GM12878 (cell line): Measurements from ENCODE around the gene SBF2.

ENCODE experiments used
- CHD2 ChIP-seq: IDR thresholded peaks from 2 replicates; pipeline ENCODE4 v1.6.1; 2011; ENCODE audit warnings: low read depth, low read length, improper control_type of control experiment, borderline replicate concordance
- TF ChIP-seq, protein P1 (sequence below): IDR thresholded peaks from 2 replicates; pipeline ENCODE4 v1.6.1; 2011; ENCODE audit warnings: borderline replicate concordance, low read depth, mild to moderate bottlenecking, moderate library complexity, mixed read lengths, low read length; ENCODE audit not compliant: insufficient read depth; ENCODE audit errors: extremely low read length
- TF ChIP-seq, protein P2 (sequence below): fragments of 450-650 bp; IDR thresholded peaks from 2 replicates; pipeline ENCODE4 v1.6.1; 2016; ENCODE audit warnings: mild to moderate bottlenecking
- TF ChIP-seq, protein P3 (sequence below): IDR thresholded peaks from 2 replicates; pipeline ENCODE4 v1.6.1; 2012; ENCODE audit warnings: mild to moderate bottlenecking, low read depth, low read length
- TF ChIP-seq, protein P4 (sequence below), 3 experiments: IDR thresholded peaks in 2 of 3; conservative IDR thresholded peaks in 1 of 3; 2 replicates each; pipeline ENCODE4 v1.5.1; 2011; ENCODE audit warnings: low read depth in 3 of 3, low read length in 3 of 3, mild to moderate bottlenecking in 3 of 3, control low read depth in 2 of 3, moderate library complexity in 2 of 3, inconsistent platforms in 1 of 3, mixed read lengths in 1 of 3; ENCODE audit not compliant: control insufficient read depth in 2 of 3, insufficient read depth in 1 of 3; ENCODE audit errors: extremely low read depth in 1 of 3

DNA sequence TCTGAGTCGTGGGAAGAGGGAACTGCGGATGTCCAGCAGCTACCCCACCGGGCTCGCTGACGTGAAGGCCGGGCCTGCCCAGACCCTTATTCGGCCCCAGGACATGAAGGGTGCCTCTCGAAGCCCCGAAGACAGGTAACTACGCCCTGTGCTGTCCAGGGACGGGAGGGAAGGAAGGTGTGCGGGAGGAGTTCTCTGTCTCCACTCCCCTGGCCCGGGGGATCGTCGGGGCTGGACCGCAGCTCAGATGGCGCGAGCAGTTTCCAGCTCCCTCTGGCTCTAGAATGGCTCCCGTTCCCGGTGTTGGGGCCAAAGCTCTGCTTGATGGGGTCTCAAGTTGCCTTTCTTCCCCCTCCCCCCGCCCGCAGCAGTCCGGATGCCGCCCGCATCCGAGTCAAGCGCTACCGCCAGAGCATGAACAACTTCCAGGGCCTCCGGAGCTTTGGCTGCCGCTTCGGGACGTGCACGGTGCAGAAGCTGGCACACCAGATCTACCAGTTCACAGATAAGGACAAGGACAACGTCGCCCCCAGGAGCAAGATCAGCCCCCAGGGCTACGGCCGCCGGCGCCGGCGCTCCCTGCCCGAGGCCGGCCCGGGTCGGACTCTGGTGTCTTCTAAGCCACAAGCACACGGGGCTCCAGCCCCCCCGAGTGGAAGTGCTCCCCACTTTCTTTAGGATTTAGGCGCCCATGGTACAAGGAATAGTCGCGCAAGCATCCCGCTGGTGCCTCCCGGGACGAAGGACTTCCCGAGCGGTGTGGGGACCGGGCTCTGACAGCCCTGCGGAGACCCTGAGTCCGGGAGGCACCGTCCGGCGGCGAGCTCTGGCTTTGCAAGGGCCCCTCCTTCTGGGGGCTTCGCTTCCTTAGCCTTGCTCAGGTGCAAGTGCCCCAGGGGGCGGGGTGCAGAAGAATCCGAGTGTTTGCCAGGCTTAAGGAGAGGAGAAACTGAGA is 12.2 kb upstream of the SBF2 start:
- TF ChIP-seq, protein P1, sequence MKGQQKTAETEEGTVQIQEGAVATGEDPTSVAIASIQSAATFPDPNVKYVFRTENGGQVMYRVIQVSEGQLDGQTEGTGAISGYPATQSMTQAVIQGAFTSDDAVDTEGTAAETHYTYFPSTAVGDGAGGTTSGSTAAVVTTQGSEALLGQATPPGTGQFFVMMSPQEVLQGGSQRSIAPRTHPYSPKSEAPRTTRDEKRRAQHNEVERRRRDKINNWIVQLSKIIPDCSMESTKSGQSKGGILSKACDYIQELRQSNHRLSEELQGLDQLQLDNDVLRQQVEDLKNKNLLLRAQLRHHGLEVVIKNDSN: no peak
- TF ChIP-seq, protein P2, sequence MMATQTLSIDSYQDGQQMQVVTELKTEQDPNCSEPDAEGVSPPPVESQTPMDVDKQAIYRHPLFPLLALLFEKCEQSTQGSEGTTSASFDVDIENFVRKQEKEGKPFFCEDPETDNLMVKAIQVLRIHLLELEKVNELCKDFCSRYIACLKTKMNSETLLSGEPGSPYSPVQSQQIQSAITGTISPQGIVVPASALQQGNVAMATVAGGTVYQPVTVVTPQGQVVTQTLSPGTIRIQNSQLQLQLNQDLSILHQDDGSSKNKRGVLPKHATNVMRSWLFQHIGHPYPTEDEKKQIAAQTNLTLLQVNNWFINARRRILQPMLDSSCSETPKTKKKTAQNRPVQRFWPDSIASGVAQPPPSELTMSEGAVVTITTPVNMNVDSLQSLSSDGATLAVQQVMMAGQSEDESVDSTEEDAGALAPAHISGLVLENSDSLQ: no peak
- TF ChIP-seq, protein P3, sequence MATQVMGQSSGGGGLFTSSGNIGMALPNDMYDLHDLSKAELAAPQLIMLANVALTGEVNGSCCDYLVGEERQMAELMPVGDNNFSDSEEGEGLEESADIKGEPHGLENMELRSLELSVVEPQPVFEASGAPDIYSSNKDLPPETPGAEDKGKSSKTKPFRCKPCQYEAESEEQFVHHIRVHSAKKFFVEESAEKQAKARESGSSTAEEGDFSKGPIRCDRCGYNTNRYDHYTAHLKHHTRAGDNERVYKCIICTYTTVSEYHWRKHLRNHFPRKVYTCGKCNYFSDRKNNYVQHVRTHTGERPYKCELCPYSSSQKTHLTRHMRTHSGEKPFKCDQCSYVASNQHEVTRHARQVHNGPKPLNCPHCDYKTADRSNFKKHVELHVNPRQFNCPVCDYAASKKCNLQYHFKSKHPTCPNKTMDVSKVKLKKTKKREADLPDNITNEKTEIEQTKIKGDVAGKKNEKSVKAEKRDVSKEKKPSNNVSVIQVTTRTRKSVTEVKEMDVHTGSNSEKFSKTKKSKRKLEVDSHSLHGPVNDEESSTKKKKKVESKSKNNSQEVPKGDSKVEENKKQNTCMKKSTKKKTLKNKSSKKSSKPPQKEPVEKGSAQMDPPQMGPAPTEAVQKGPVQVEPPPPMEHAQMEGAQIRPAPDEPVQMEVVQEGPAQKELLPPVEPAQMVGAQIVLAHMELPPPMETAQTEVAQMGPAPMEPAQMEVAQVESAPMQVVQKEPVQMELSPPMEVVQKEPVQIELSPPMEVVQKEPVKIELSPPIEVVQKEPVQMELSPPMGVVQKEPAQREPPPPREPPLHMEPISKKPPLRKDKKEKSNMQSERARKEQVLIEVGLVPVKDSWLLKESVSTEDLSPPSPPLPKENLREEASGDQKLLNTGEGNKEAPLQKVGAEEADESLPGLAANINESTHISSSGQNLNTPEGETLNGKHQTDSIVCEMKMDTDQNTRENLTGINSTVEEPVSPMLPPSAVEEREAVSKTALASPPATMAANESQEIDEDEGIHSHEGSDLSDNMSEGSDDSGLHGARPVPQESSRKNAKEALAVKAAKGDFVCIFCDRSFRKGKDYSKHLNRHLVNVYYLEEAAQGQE: no peak
- TF ChIP-seq, protein P4, sequence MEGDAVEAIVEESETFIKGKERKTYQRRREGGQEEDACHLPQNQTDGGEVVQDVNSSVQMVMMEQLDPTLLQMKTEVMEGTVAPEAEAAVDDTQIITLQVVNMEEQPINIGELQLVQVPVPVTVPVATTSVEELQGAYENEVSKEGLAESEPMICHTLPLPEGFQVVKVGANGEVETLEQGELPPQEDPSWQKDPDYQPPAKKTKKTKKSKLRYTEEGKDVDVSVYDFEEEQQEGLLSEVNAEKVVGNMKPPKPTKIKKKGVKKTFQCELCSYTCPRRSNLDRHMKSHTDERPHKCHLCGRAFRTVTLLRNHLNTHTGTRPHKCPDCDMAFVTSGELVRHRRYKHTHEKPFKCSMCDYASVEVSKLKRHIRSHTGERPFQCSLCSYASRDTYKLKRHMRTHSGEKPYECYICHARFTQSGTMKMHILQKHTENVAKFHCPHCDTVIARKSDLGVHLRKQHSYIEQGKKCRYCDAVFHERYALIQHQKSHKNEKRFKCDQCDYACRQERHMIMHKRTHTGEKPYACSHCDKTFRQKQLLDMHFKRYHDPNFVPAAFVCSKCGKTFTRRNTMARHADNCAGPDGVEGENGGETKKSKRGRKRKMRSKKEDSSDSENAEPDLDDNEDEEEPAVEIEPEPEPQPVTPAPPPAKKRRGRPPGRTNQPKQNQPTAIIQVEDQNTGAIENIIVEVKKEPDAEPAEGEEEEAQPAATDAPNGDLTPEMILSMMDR (IDR thresholded peaks at IDR 0.05 in 2 of 3, conservative IDR thresholded peaks at IDR 0.05 in 1 of 3; ENCODE audit: control insufficient read depth in 2 of 3, extremely low read depth in 1 of 3, insufficient read depth in 1 of 3, low read depth in 3 of 3, low read length in 3 of 3): no peak
- TF ChIP-seq CHD2: no peak
